GM12873 (cell line): ENCODE measurements around the gene RTP1.

Experiments used
- CTCF ChIP-seq: IDR thresholded peaks from 2 replicates; pipeline ENCODE4 v1.5.1; 2012; ENCODE audit warnings: low read depth, mild to moderate bottlenecking, moderate library complexity, low read length, control low read depth; ENCODE audit not compliant: insufficient read depth; ENCODE audit errors: missing control alignments

The RTP1 gene

GRCh38 chr3:187207062-187207461 is 9.8 kb downstream of the RTP1 start:
- TF ChIP-seq CTCF: no peak

- TF ChIP-seq CTCF: no peak
Observed at GRCh38 chr3:187207624-187208023, 10.3 kb downstream of the RTP1 start.

- no peak for TF ChIP-seq CTCF
Observed at GRCh38 chr3:187208159-187208558, 10.9 kb downstream of the RTP1 start.

GRCh38 chr3:187209491-187209890 is 12.2 kb downstream of the RTP1 start:
- no peak for TF ChIP-seq CTCF

GRCh38 chr3:187210091-187210490 is 12.8 kb downstream of the RTP1 start:
- TF ChIP-seq CTCF: no peak

GRCh38 chr3:187210545-187211327 is 13.4 kb downstream of the RTP1 start:
- TF ChIP-seq CTCF: no peak

GRCh38 chr3:187211532-187212195 is 14.4 kb downstream of the RTP1 start:
- TF ChIP-seq CTCF: no peak
